Measurements from ENCODE around the gene ATP13A4.

GRCh38 chr3:193593668-193594030 is 39.0 kb upstream of the ATP13A4 start:
- TF ChIP-seq SUZ12 (IDR thresholded peaks at IDR 0.05; ENCODE audit: extremely low read depth, insufficient read depth, insufficient read length) (no peak), YY1 (IDR thresholded peaks at IDR 0.05; ENCODE audit: insufficient read depth, insufficient read length) (no peak)
